Measurements from ENCODE around the gene CREG2. TPM values are rescaled to one million over a fixed set of nuclear protein-coding genes. Genes with fewer than 3 reads are reported as not detected.

Gene CREG2
- total RNA-seq, 3 donors from 2014 or later (not counting 1 experiment from before 2014, with no cell fraction given): not detected

Other genes with a start within 250 kb of the CREG2 start
- 1 to 10 TPM; 2.2 to 8.7 (median 5.1) TPM for gene TBC1D8, start 236.1 kb downstream of the CREG2 start, total RNA-seq
- 10 to 100 TPM; 41.7 to 49.8 (median 46.0) TPM for gene CNOT11, start 134.6 kb downstream of the CREG2 start, total RNA-seq
- gene RNF149, start 78.8 kb downstream of the CREG2 start, total RNA-seq: 100 to 1,000 TPM; 133 to 151 (median 149) TPM
- gene RFX8, start 87.6 kb upstream of the CREG2 start, total RNA-seq: under 1 TPM in 1 of 3 donors, not detected in 2; 0.68 TPM

Measured in natural killer cell (primary cell).